Ramos (cell line): ENCODE data around the gene JARID2.

ENCODE experiments used
- in situ Hi-C: fragments of 300-500 bp; cut with MboI; formaldehyde crosslinking; loops from one replicate; pipeline ENCODE4 v1.14.3; 2022; ENCODE audit warnings: low sequenced_read_pairs; ENCODE audit not compliant: unreplicated experiment

JARID2 gene

DNA sequence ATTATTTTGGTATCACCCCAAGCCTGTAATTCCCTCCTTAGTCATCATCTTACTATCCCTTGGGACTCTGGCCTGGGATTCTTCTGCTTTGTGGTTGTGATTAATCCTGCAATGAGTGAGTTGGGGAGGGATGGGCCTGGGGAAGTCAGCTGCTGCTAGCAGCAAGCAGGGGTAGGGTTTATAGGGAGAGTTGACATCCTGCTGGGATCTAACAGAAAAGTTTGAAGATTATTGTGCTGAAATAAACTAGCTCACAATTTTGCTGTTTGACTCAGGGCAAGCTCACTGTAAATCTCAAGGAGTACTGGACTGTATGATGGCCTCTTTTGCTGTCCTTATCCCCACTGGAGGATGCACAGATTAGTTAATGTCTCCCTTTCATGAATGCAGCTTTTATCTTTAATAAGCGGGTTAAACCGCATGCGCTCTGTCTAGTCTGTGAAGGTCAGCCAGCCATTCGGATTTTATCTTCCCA is 83.4 kb downstream of the JARID2 start:
- in situ Hi-C loops = no loop called here

DNA sequence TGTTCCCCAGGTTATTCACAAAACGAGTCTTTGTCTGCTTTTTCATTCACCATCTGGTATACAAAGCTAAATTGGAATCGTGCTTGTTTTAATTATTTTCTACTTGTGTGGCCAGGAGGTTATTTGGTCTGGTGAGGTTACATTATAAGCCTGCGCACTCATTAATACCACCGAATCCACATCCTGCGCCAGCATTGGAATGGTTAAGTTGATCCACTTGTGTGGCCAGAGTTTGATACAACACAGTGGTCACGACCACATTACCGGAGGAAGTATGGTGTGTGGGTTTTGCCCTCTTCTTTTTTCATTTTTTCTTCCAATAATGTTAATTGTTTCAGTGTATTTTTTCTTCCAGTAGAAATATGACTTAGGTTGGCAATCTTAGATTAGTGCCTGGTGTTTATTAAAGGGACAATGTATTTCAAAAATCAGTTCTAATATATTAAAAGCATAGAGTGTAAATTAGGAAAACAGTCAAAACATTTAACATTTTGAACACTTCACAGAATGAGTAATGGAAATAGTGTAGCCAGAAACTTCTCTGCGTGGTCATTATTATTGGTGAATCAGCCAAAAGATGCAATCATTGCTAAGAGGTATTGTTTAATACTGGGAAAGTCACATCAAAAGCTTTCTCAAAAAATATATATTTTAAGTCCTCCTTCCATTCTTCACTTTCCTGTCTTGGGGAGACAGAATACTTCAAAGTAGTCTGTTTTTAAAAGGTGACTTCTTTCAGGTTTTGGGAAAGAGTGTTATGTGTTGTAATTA is 84.5 kb downstream of the JARID2 start:
- in situ Hi-C loops = no loop called here

GRCh38 chr6:15331143-15331542 is 85.3 kb downstream of the JARID2 start:
- in situ Hi-C loops = no loop called here

- in situ Hi-C loops = no loop called here
These were observed 85.9 kb downstream of the JARID2 start for GRCh38 chr6:15331629-15332251.

GRCh38 chr6:15332446-15332845 is 86.6 kb downstream of the JARID2 start:
- in situ Hi-C loops = no loop called here

DNA sequence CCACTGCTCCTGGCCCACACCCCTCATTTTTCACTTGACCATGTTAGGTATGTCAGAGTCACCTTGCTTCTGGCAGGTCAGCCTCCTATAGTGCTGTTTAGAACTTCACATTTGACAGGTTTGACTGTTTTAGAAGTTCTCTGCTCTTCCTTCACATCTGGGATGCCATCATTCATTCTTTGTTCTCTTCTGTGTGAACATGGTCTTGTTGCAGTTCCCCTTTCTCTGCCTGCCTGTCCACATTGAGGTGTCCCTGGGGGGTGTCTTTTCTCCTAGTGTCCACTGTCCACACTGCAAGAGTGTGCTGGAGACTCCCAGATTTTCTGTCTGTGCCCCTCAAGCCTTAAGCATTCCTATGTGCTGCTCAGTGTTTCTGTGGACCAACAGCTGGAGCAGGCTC is 89.5 kb downstream of the JARID2 start:
- in situ Hi-C loops = no loop called here

DNA sequence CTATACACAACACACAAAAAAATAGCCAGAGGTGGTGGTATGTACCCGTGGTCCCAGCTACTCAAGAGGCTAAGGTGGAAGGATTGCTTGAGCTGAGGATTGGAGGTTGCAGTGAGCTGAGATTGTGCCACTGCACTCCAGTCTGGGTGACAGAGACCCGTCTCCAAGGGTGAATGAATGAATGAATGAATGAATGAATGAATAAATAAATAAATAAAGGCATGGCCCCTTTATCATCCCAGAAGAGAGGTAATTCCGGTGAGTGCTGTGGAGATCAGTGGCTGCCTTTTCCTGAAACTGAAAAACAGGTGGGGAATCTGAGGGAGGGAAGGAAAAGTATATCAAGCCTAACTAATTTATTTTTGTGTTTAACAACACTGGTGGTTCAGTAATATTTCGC is 90.0 kb downstream of the JARID2 start:
- in situ Hi-C loops = no loop called here

DNA sequence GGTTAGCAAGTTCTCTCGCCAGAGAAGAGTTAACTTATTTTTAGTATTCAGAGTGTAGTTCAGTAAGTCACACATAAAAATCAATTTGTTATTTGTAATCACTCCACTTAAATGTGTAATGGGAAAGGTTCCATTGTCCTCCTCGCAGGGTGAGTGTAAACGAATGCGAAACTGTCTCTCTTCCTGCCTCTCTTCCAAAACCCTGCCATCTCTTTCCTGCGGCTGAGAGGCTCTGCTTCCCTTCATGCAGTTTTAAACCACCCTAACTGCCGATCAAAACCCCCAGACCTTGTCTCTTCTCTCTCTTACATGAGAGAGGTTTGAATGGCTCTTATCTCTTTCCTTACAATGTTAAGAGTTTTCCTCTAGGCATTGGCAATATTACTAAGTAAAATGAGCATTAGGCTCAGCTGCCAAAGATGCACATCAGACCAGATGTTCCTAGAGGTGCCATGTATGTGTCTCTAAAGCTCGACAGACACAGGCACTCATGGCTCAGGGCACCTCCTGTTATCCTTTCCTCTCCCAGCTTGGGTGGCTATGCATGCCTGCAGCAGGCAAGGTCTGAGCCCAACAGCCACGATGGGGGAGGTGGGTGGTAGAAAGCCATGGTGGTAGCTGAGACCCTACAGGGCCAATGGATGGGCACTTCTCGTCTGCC is 91.2 kb downstream of the JARID2 start:
- in situ Hi-C loops = no loop called here

- in situ Hi-C loops = no loop called here
These were observed 91.7 kb downstream of the JARID2 start for GRCh38 chr6:15337582-15337981.

DNA sequence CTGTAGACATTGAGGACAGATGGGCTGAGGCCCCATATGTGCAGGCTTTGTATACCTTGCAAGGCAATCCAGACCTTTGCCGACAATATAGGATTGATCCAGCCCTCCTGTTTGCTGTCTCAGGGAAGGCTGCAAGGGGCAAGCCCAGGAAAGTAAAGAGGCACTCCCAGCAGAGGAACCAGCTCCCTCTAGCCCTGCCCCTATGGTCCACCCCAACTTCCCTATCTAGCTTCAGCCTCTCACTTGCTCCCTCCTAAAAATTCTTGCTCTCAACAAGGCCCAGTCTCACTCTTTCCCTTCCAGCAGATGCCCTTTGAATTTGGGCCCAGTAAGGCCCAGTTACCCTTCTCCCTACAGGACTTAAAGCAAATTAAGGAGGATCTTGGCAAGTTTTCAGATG is 92.6 kb downstream of the JARID2 start:
- in situ Hi-C loops = no loop called here

DNA sequence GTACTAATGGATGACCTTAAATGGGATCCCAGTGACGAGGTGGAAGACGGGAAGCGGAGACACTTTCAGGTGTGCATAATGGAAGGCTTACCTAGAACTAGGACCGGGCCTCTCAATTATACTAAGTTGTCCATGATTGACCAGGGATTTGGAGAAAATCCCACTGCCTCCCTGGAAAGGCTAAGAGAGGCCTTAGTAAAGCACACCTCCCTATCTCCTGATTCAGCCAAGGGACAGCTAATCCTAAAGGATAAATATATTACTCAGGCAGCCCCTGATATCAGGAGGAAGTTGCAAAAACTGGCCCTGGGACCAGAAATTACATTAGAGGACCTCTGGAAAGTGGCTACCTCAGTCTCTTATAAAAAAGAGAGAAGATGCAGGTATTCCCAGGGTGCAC is 93.2 kb downstream of the JARID2 start:
- in situ Hi-C loops = no loop called here

- in situ Hi-C loops = no loop called here
These were observed 94.3 kb downstream of the JARID2 start for GRCh38 chr6:15340105-15340601.

- in situ Hi-C loops = no loop called here
These were observed 94.9 kb downstream of the JARID2 start for GRCh38 chr6:15340775-15341174.

DNA sequence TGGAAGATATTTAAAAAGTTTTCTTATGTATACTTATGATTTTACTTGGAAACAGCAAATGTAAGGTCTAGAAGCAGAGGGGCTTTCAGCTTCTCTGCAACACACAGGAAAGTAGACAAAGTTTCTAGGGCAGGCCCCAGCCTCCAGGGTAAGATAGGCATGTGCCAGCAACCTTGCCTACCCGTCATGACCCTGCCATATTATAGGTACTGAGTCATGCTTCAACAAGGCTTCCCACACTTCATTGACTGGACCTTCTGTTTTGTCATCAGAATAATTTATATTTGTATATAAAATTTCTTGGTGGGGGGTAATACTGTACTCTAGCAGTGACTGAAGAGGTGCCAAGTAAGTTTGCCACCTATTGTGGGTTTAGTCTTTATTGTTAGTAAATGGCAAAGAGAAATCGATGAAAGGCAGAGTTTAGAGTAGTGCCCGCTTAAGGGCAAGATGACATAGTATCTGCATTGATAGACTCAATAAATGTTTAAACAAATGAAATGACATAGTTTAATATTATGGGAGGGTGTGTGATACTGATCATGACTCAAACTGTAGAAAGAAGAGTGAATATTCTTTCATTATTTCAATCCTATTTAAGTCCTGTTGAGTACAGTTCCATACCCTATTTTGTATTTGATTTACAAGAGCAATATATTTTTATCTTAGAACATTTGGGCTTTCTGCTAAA is 95.6 kb downstream of the JARID2 start:
- in situ Hi-C loops = no loop called here

GRCh38 chr6:15342114-15342513 is 96.2 kb downstream of the JARID2 start:
- in situ Hi-C loops = no loop called here

DNA sequence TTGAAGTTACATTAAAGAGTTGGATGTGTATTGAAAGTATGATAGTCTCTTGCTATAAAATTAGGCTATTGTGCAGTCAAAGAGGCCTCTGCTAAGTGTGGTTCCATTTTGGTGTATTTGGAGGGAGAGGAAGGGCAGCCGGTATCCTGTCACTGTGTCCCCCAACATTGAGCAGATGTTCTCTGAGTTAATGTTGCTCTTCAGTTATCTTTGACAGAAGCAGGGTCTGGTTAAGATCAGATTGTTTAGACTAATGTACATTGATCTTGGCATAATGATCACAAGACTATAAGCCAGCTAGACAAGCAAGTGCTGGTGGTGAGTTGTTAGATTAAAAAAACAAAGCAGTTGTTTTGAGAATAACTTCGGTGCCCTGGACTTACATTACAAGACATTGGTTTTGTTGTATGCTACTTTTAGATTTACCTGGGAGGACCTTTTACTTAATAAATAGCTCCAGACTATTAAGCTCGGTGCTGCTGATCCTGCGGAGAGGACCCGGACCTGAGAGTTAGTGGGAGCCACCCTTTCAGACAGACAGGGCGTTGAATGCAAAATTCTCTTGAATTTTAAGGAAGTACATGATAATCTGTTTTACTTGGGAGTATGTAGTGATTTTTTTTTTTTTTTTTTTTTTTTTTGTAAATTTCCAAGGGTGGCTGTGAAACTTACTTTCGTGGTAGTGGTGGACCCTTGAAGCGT is 97.8 kb downstream of the JARID2 start:
- in situ Hi-C loops = no loop called here

DNA sequence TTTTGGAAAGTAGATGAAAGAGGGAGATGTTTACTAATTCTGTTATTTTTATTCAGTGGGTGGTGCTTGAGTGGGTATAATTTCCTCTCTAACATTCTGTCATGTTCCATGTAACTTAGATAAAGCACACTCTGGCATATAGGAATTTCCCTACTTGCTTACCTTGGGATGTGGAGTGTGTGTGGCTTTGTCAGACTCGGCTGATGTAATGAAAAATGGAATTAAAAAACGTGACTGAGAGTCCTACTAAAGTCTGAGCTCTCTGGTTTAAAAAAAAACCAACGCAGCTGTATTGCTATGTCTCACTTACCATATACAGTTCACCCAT is 98.3 kb downstream of the JARID2 start:
- in situ Hi-C loops = no loop called here

DNA sequence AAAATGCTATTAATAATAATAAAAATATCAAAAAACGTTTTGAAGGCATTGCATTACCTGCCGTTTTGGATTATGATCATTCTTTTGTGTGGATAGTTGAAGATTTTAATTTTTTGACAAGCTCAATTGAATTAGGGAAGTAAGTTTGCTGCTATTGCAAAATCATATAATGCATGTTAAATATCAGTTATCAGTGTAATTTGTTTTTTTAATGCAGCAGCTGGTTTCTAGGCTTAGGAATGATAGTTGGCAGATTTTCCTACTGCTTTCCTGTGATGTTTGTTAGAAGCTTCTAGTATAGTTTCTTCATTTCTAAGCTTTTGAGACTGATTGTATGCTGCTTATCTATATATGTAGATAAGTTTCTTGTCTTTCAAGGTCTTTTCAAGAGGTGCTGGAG is 99.0 kb downstream of the JARID2 start:
- in situ Hi-C loops = no loop called here

DNA sequence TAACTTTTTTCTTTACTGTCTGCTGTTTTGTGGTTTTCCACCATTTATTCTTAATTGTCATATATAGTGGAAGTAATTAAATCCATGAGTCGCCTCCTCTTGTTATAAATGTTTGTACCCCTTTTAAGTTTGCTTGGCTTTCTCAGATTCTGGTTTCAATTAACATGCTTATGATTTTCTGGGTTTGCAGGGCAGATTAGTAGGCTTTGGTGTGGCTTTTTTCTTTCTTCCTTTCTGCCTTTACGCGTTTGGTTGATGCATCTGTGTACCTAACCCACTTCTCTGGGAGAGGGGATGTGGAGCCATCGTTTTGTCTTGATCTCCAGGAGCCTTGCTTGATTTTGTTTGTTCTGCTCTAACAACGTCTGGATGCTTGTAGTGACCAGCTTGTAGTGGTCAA is 100.4 kb downstream of the JARID2 start:
- in situ Hi-C loops = no loop called here

GRCh38 chr6:15348528-15348927 is 102.7 kb downstream of the JARID2 start:
- in situ Hi-C loops = no loop called here
